Measurements from ENCODE around the gene ADAT2.

The ADAT2 gene

GRCh38 chr6:143408151-143408786, 42.2 kb downstream of the ADAT2 start:
- no peak overlapping the region for H3K4me3 ChIP-seq (ENCODE audit: low read depth, low read length)
- TF ChIP-seq CTCF (IDR thresholded peaks at IDR 0.05; ENCODE audit: low read depth, low read length), result no peak
- in situ Hi-C loops (cut with HindIII; ENCODE audit: low sequenced_read_pairs), result no loop called here
- DNase-seq (ENCODE audit: low read depth, low spot score), result no peak

- in situ Hi-C loops (cut with HindIII; ENCODE audit: low sequenced_read_pairs), result no loop called here
- no peak for TF ChIP-seq CTCF (IDR thresholded peaks at IDR 0.05; ENCODE audit: low read depth, low read length)
- DNase-seq (ENCODE audit: low read depth, low spot score), result no peak
- H3K4me3 ChIP-seq (ENCODE audit: low read depth, low read length), result no peak overlapping the region
Observed at GRCh38 chr6:143406673-143407072, 43.8 kb downstream of the ADAT2 start.

- no peak for TF ChIP-seq CTCF (IDR thresholded peaks at IDR 0.05; ENCODE audit: low read depth, low read length)
- DNase-seq (ENCODE audit: low read depth, low spot score), result peak; percentile 67
- no peak overlapping the region for H3K4me3 ChIP-seq (ENCODE audit: low read depth, low read length)
- in situ Hi-C loops (cut with HindIII; ENCODE audit: low sequenced_read_pairs), result no loop called here
Observed at GRCh38 chr6:143405373-143406154, 44.9 kb downstream of the ADAT2 start.

GRCh38 chr6:143402721-143403336, 47.7 kb downstream of the ADAT2 start:
- in situ Hi-C loops (cut with HindIII; ENCODE audit: low sequenced_read_pairs), result no loop called here
- no peak overlapping the region for H3K4me3 ChIP-seq (ENCODE audit: low read depth, low read length)
- DNase-seq (ENCODE audit: low read depth, low spot score), result no peak
- no peak for TF ChIP-seq CTCF (IDR thresholded peaks at IDR 0.05; ENCODE audit: low read depth, low read length)

- in situ Hi-C loops (cut with HindIII; ENCODE audit: low sequenced_read_pairs), result no loop called here
- no peak overlapping the region for H3K4me3 ChIP-seq (ENCODE audit: low read depth, low read length)
- DNase-seq (ENCODE audit: low read depth, low spot score), result no peak
- TF ChIP-seq CTCF (IDR thresholded peaks at IDR 0.05; ENCODE audit: low read depth, low read length), result no peak
Observed at GRCh38 chr6:143401636-143402370, 48.7 kb downstream of the ADAT2 start.

- in situ Hi-C loops (cut with HindIII; ENCODE audit: low sequenced_read_pairs), result no loop called here
- H3K4me3 ChIP-seq (ENCODE audit: low read depth, low read length), result no peak overlapping the region
- no peak for DNase-seq (ENCODE audit: low read depth, low spot score)
- TF ChIP-seq CTCF (IDR thresholded peaks at IDR 0.05; ENCODE audit: low read depth, low read length), result no peak
Observed at GRCh38 chr6:143401068-143401446, 49.4 kb downstream of the ADAT2 start.

All from astrocyte of the spinal cord (primary cell).